ENCODE results near the gene PHAF1.
"Not testable (repeated sequence)": the region's sequence is repeated elsewhere in the genome, so short reads cannot be mapped to it uniquely, and the experiment has no call there.

Gene PHAF1

GRCh38 chr16:67105246-67105645 lies 4.5 kb upstream of the PHAF1 start:
- no peak for DNase-seq (ENCODE audit: low read depth)

GRCh38 chr16:67105881-67106280 lies 3.9 kb upstream of the PHAF1 start:
- DNase-seq (ENCODE audit: low read depth), result no peak

GRCh38 chr16:67108489-67108888 lies 1.3 kb upstream of the PHAF1 start:
- DNase-seq (ENCODE audit: low read depth), result no peak

- DNase-seq (ENCODE audit: low read depth), result no peak
These were observed 772 bp upstream of the PHAF1 start for GRCh38 chr16:67108931-67109406.

GRCh38 chr16:67111951-67112444 lies 2.3 kb downstream of the PHAF1 start:
- DNase-seq (ENCODE audit: low read depth), result no peak

GRCh38 chr16:67112591-67113399 lies 3.1 kb downstream of the PHAF1 start:
- no peak for DNase-seq (ENCODE audit: low read depth)

GRCh38 chr16:67114793-67115192 lies 5.1 kb downstream of the PHAF1 start:
- DNase-seq (ENCODE audit: low read depth), result no peak

- no peak for DNase-seq (ENCODE audit: low read depth)
These were observed 5.9 kb downstream of the PHAF1 start for GRCh38 chr16:67115639-67116038.

- no peak for DNase-seq (ENCODE audit: low read depth)
These were observed 6.9 kb downstream of the PHAF1 start for GRCh38 chr16:67116388-67117311.

GRCh38 chr16:67117716-67118115 lies 8.0 kb downstream of the PHAF1 start:
- no peak for DNase-seq (ENCODE audit: low read depth)

- DNase-seq (ENCODE audit: low read depth), result no peak
These were observed 10.3 kb downstream of the PHAF1 start for GRCh38 chr16:67120025-67120424.

- DNase-seq (ENCODE audit: low read depth), result not testable (repeated sequence)
These were observed 13.1 kb downstream of the PHAF1 start for GRCh38 chr16:67122799-67123198.

GRCh38 chr16:67128417-67128816 lies 18.7 kb downstream of the PHAF1 start:
- no peak for DNase-seq (ENCODE audit: low read depth)

- DNase-seq (ENCODE audit: low read depth), result no peak
These were observed 19.1 kb downstream of the PHAF1 start for GRCh38 chr16:67128887-67129286.

GRCh38 chr16:67129422-67129821 lies 19.7 kb downstream of the PHAF1 start:
- no peak for DNase-seq (ENCODE audit: low read depth)

- no peak for DNase-seq (ENCODE audit: low read depth)
These were observed 27.9 kb downstream of the PHAF1 start for GRCh38 chr16:67137605-67138004.

GRCh38 chr16:67141391-67141790 lies 31.6 kb downstream of the PHAF1 start:
- no peak for DNase-seq (ENCODE audit: low read depth)

- no peak for DNase-seq (ENCODE audit: low read depth)
These were observed 32.6 kb downstream of the PHAF1 start for GRCh38 chr16:67142342-67142741.

- DNase-seq (ENCODE audit: low read depth), result no peak
These were observed 35.2 kb downstream of the PHAF1 start for GRCh38 chr16:67144943-67145342.

- no peak for DNase-seq (ENCODE audit: low read depth)
These were observed 36.0 kb downstream of the PHAF1 start for GRCh38 chr16:67145746-67146145.

GRCh38 chr16:67146523-67147357 lies 37.0 kb downstream of the PHAF1 start:
- no peak for DNase-seq (ENCODE audit: low read depth)
